BJ (cell line): ENCODE measurements around the gene MRPL32. TPM values are rescaled to one million over a fixed set of nuclear protein-coding genes. Genes with fewer than 3 reads are reported as not detected.

ENCODE experiments used
- CTCF ChIA-PET: fragments of 350-600 bp; formaldehyde crosslinking; extraction: SDS; loops from one replicate; lab custom pipeline; 2021; ENCODE audit warnings: antibody characterized with exemption, inconsistent platforms; lab: Yijun Ruan, JAX
- POLR2A ChIA-PET: fragments of 300-600 bp; sonication (Branson Sonifier 250); formaldehyde crosslinking; extraction: SDS; loops from one replicate; lab custom pipeline; 2021; ENCODE audit warnings: antibody characterized with exemption; lab: Charles Lee
- DNase-seq: peaks from one replicate; pipeline ENCODE4 v3.0.0-alpha.2; 2011; ENCODE audit warnings: low read depth
- H3K27me3 ChIP-seq: 2 replicates; pipeline ENCODE4 v1.6.0; 2011; ENCODE audit warnings: low read length; ENCODE audit not compliant: control insufficient read depth, insufficient read depth
- H3K36me3 ChIP-seq: 2 replicates; pipeline ENCODE4 v1.5.1; 2011; ENCODE audit warnings: low read length; ENCODE audit not compliant: control insufficient read depth, insufficient read depth
- H3K4me3 ChIP-seq: 2 replicates; pipeline ENCODE4 v1.5.1; 2011; ENCODE audit warnings: low read depth, mild to moderate bottlenecking, control low read depth, low read length
- CTCF ChIP-seq: IDR thresholded peaks from 2 replicates; pipeline ENCODE4 v1.5.1; 2011; ENCODE audit warnings: low read depth, mild to moderate bottlenecking, control low read depth, inconsistent platforms, low read length, moderate library complexity; ENCODE audit not compliant: insufficient read depth
- polyA plus RNA-seq: library from polyadenylated mRNA; depleted of rRNA; stranded (reverse); fragments of >200 nt; gene quantifications from 2 replicates; pipeline ENCODE4 v1.2.3, GENCODE V29; 2011

The MRPL32 gene
- polyA plus RNA-seq, 1 experiment, result 35.6 TPM

DNA sequence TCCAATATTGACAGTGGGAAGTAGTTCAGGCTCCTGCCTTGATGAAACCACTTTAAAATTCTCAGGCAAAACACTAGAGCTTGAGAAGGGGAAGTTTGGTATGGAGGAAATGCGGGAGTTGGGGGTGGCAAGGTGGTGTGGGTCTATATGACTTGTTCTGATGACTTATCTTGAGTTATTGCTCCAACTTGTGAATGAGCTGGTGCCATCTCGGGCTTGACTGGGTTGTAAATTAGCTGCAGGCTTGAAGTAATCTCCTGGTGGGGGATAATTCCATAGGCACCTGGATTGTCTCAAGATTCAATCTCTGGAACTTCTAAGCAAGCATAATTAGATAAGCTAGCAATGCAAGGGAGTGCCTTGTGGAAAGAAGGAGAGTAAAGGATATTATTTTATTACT lies 29.0 kb downstream of the MRPL32 start:
- CTCF ChIA-PET, result interaction anchor here (1.3 to 1.8 kb wide), 2 partner anchors 9 to 11 kb away, joined by 5 to 6 read pairs; no protein-coding TSS in a partner anchor
- Histone ChIP-seq H3K27me3 (peaks cover 5% of the 10 kb centered on the region; the same call in 1 of the 2 replicates), H3K36me3 (no peaks in the 10 kb centered on the region), H3K4me3 (no peak overlapping the region)
- DNase-seq, result no peak
- no peak for TF ChIP-seq CTCF
- POLR2A ChIA-PET, result no interaction called here

- no peak for DNase-seq
- H3K4me3 ChIP-seq, result no peak overlapping the region
- TF ChIP-seq CTCF, result no peak
- peaks cover 3% of the 10 kb centered on the region; the same call in 1 of the 2 replicates for H3K27me3 ChIP-seq
- ChIA-PET CTCF (no interaction called here), POLR2A (no interaction called here)
- H3K36me3 ChIP-seq, result no peaks in the 10 kb centered on the region
Measured at GRCh38 chr7:42964293-42964692, 32.1 kb downstream of the MRPL32 start.

GRCh38 chr7:42964849-42965805 lies 33.0 kb downstream of the MRPL32 start:
- no peak overlapping the region for H3K4me3 ChIP-seq
- TF ChIP-seq CTCF, result no peak
- ChIA-PET POLR2A (no interaction called here), CTCF (no interaction called here)
- H3K27me3 ChIP-seq, result 0 out of 2 replicates have a peak, but pooled peaks cover 2% of the 10 kb centered on the region
- DNase-seq, result no peak
- H3K36me3 ChIP-seq, result no peaks in the 10 kb centered on the region

- CTCF ChIA-PET, result interaction anchor here (0.7 to 1.5 kb wide), 2 partner anchors 141 to 732 kb away, joined by 3 to 4 read pairs; no protein-coding TSS in a partner anchor
- no peak for TF ChIP-seq CTCF
Measured at GRCh38 chr7:42967391-42967790, 35.2 kb downstream of the MRPL32 start.

More at GRCh38 chr7:42967391-42967790, 35.2 kb downstream of the MRPL32 start:
- Histone ChIP-seq H3K36me3 (no peaks in the 10 kb centered on the region), H3K4me3 (no peak overlapping the region), H3K27me3 (no peaks in the 10 kb centered on the region)
- POLR2A ChIA-PET, result no interaction called here
- DNase-seq, result no peak
